NCI-H1436 (cell line): ENCODE data around the gene HIPK4.

Experiments
- DNase-seq: peaks from one replicate; lab custom pipeline; 2025; lab: John Stamatoyannopoulos, UW

Gene HIPK4

GRCh38 chr19:40365613-40366401 lies 24.2 kb downstream of the HIPK4 start:
- DNase-seq, result peak; percentile 76

GRCh38 chr19:40365010-40365409 lies 25.0 kb downstream of the HIPK4 start:
- DNase-seq, result no peak

DNA sequence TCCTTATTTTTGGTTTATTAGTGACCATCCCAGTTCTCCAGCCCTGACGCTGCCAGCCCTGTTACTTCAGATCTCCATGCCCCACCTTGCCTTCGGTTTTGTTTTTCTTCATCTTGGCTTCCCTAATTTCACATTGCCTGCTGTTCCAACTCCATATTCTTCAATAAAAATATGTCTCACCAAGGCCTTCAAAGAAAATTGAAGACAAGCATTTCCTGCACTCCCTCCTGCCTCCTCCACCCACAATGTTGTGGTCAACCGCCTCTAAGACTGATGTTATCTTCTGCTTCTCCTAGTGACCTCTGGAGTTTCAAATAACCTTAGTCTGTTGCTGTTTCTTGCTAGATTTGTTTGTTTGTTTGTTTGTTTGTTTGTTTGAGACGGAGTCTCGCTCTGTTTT lies 26.9 kb downstream of the HIPK4 start:
- DNase-seq, result no peak

DNA sequence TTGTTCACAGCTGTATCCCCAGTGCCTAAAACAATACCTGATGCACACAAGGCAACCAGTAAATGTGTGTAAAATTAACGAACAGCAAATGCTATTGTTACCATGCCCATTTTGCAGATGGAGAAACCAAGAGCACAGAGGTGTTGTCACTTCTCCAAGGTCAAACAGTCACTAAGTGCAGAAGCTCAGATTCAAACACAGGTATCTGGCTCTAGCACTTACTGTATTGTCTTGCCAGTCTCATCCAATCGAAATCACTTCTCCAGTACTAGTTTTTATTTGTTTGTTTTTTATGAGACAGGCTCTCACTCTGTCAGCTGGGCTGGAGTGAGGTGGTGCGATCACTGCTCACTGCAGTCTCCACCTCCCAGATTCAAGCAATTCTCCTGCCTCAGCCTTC lies 27.8 kb downstream of the HIPK4 start:
- no peak for DNase-seq

- DNase-seq, result no peak
Measured at GRCh38 chr19:40360708-40361241, 29.2 kb downstream of the HIPK4 start.

DNA sequence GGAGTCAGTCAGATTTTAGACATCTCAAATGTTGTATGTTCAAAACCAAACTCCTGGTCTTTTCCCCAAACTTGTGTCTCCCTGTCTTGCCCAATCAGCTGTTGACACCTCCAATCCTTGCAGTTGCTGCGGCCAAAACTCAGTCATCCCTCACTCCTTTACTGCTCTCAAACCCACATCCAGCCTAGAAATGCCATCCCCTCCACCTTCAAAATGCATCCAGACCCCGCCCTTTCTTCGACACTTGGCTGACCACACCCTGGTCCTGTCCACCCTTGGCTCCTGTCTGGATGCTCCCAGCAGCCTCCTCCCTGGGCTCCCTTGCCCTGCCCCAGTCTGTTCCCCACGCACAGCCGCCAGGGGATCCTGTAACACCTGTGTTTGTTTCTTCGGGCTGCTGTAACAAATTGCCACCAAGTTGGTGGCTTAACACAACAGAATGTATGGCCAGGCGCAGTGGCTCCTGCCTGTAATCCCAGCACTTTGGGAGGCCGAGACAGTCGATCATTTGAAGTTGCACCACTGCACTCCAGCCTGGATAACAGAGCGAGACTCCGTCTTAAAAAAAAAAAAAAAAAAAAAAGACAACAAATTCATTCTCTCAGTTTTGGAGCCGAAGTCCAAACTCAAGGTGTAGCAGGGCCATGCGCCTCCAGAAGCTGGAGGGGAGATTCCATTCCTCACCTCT lies 29.8 kb downstream of the HIPK4 start:
- DNase-seq, result no peak

DNA sequence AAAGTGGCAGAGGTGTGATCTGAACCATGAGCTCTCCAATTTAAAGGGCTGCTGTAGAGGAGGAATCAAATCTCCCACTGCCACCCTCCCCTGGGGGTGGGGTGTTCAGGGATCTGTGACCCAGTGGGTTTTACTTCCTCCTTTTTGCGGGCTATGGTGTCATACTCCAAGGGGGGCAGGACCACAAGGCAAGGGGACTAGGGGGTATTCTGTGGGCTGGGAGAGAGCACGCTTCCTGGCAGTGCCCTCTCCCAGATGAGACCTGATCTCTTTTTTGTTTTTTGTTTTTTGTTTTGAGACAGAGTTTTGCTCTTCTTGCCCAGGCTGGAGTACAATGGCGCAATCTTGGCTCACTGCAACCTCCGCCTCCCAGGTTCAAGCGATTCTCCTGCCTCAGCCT lies 31.2 kb downstream of the HIPK4 start:
- no peak for DNase-seq

DNA sequence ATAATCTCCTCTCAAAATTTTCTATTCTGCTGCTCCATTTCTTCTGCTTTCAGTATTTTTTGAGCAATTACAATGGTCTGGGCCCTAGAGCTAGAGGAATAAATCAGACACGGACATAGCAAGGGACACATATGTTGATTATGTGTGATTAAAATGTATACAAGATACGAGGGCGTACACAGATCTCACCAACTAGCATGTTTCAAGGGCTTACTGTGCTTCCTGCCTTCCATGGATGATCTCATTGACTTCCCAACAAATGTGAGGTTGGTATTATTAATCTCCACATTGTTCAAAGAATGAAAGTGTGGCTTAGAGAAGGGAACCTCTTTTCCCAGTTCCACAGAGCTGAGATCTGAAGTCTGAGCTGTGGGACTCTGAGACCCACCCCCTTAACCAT lies 32.3 kb downstream of the HIPK4 start:
- DNase-seq, result no peak

DNA sequence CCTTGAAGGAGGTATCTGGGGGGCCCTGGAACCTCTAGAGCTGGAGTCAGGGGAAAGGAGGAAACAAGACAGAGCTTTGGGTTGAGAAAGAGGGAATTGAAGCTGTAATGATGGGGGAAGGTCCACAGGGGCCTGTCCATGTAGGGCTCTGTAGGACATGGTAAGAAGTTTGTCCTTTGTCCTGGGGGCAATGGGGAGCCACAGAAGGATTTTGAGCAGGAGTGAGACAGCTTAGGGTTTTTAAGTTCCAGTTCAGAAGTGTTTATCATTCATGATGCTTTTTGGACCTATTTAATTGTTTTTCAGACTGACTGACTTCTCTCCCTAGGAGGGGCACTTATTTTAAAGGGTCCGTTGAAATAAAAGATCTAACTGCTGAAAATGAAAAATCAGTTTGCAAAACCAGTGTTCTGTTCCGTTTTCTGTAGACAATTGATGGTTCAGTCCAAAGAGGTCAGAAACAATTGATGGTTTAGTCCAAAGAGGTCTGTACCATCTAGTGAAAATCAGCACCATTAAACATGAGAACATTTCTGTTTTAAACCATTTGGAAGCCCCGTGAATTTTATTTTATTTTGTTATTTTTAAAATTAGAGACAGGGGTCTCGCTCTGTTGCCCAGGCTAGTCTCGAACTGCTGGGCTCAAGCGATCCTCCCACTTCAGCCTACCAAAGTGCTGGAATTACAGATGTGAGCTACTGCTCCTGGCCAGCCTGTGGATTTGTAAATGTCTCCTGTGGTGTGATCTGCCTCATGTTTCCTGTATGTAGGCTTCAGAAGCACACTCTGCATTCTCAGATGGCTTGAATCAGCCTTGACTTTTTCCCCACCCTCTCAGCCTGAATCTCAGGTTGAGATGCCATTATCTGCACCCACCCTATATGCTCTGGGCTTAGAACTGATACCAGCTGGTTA lies 33.0 kb downstream of the HIPK4 start:
- DNase-seq, result no peak

DNA sequence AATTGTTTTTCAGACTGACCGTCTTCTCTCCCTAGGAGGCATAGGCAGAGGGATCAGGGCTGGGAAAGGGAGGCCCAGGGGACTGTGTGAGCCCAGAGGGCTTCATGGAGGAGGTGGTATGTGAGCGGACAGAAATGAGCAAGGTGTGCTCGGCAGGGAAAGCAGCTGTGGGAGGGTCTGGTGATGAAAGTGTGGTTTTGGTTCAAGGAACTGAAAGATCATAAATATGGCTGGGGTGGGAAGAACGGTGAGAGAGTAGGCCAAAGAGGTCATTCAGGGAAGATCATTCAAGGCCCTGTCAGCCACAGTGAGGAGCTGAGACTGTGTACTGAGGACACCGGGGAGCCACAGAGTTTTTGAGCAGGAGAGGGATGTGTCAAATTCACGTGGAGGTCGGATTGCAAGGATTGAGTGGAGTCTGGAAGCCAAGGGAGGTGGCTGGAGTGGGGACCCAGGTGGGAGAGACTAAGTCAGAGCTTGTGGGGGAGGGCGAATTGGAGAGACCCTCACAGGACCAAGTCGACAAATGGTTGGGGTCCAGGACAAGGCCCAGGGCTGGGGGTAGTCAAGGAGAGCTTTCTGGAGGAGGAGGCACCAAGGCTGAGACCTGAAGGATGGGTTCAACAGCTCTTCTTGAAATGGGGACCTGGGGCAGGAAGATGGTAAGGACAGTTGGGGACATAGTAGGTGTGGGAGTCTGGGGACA lies 33.9 kb downstream of the HIPK4 start:
- no peak for DNase-seq

GRCh38 chr19:40348961-40349507 lies 40.9 kb downstream of the HIPK4 start:
- no peak for DNase-seq

GRCh38 chr19:40348125-40348913 lies 41.7 kb downstream of the HIPK4 start, which contains the start of the genes C19orf47 and PLD3:
TSS of gene C19orf47 (minus strand) at chr19:40348397. CDS start at chr19:40341857, 6,540 bp downstream.
TSS of gene PLD3 (plus strand) at chr19:40348695. CDS start at chr19:40366484, 17,789 bp downstream.
- DNase-seq, result peak; percentile 98

GRCh38 chr19:40344422-40344821 lies 45.6 kb downstream of the HIPK4 start:
- DNase-seq, result no peak

- DNase-seq, result no peak
Measured at GRCh38 chr19:40342644-40343311, 47.2 kb downstream of the HIPK4 start.

DNA sequence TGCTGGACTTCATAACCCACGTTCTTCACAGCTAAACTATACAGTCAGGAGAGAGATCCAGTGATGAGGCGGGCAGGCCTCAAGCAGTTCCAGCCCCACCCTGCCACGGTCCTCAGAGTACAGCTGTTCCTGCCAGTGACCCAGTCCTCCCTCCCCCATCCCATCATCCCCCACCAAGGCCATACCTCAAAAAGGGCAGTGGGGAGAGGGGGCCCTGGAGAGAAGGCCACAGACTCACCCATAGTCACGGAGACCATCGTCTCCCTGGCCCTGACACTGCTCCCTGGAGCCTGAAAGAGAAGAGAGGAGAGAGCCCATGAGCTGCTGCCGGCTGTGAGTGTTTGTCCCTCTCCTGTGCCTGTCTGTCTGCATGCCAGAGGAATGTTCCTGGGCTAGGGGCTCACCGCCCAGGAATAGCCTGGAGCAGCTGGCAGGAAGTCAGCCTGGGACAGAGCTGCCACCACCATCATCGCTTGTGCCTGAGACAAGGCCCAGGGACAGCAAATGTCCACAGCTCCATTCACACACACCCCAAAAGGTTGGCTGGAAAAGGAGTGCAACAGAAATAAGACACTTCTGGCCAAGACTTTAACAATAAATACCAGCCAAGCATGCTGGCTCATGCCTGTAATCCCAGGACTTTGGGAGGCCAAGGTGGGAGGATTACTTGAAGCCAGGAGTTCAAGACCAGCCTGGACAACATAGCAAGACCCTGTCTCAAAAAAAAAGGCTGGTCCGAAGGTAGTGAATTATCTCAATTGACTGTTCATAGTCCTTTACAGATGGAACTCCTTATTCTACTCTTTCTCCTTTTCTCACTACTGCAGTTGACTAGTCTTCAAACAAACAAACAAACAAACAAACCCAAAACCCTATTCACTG lies 48.1 kb downstream of the HIPK4 start:
- no peak for DNase-seq

DNA sequence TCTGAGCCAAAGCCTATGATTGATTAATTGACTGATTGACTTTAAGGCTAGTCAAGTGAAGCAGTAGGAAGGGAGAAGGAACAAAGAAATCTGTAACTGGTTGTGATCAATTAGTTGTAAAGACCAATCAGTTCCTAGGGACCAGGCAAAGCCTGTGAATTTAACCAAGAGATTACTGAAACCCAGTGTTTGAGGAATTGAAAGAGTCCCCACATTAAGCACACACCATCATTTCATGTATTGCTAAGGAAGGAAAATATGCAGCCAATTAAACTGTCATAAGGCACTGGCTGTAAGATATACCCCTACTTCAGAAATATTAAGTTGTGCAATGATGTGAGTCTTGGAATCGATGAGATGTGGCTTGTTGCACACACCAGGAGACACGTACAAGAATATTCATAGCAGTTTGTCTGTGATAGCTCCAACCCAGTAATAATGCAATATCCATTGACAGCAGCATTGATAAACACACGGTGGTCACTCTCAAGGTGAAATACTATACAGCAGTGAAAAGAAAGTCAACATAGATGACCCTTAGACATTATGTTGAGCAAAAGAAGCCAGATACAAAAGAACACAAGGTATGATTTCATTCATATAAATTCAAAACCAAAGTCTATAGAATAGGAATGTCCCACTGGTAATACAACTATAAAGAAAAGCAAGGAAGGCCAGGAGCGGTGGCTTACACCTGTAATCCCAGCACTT lies 50.8 kb downstream of the HIPK4 start:
- DNase-seq, result no peak

GRCh38 chr19:40337594-40337993 lies 52.4 kb downstream of the HIPK4 start:
- no peak for DNase-seq

DNA sequence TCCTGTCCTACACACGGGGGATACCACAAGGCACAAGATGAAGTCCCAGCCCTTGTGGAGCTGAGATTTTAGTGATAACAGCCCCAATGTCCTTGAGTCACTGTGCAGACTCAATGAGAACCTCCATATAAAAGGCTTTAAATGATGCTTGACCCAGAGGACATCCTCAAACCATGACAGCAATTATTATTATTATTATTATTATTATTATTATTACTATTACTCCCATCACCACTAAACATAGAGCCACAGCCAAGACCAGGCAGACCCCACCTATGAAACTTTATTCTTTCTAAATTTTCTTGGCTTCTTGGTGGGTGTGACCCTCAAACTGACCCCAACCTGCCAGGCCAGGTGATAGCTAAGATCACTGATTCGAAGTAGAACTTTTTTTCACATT lies 52.9 kb downstream of the HIPK4 start:
- DNase-seq, result no peak
